Naive thymus-derived CD4-positive, alpha-beta T cell (primary cell): ENCODE measurements around the gene INVS. TPM values are rescaled to one million over a fixed set of nuclear protein-coding genes. Genes with fewer than 3 reads are reported as not detected.

Experiments used
- ATAC-seq: fragments of 150-1000 bp; cut with Tn5 transposase; 2 replicates; pipeline ENCODE4 v1.10.0; 2021; ENCODE audit warnings: mild to moderate bottlenecking, moderate library complexity
- CTCF ChIA-PET: fragments of 350-600 bp; sonication (Branson Sonifier 250); formaldehyde crosslinking; loops from one replicate; lab custom pipeline; 2021; ENCODE audit warnings: antibody characterized with exemption; lab: Charles Lee
- POLR2A ChIA-PET: fragments of 350-600 bp; sonication (Branson Sonifier 250); formaldehyde crosslinking; loops from one replicate; lab custom pipeline; 2021; ENCODE audit warnings: antibody characterized with exemption, inconsistent platforms; lab: Charles Lee
- DNase-seq, 9 donors: peaks; one replicate each; pipeline versions ENCODE4 v3.0.0 to v3.0.0-alpha.2; 2020 to 2022; ENCODE audit warnings: mixed read lengths in 1 of 9
- H3K27ac ChIP-seq: one replicate; pipeline ENCODE4 v1.7.0; 2013; ENCODE audit warnings: mild to moderate bottlenecking, low read depth, low read length, moderate library complexity
- H3K27me3 ChIP-seq, 2 donors: one replicate each; pipeline ENCODE4 v1.7.0; 2013; ENCODE audit warnings: low read length in 2 of 2, mild to moderate bottlenecking in 2 of 2, moderate library complexity in 2 of 2; ENCODE audit not compliant: control insufficient read depth in 2 of 2, insufficient read depth in 2 of 2
- H3K36me3 ChIP-seq, 3 experiments: 1 replicate in 2 of 3; 2 replicates in 1 of 3; pipeline ENCODE4 v1.7.0; 2013; ENCODE audit warnings: low read length in 3 of 3, mild to moderate bottlenecking in 3 of 3, moderate library complexity in 1 of 3; ENCODE audit not compliant: insufficient read depth in 3 of 3, control insufficient read depth in 2 of 3
- H3K4me1 ChIP-seq, 2 donors: one replicate each; pipeline ENCODE4 v1.7.0; 2013; ENCODE audit warnings: low read length in 2 of 2, mild to moderate bottlenecking in 2 of 2, moderate library complexity in 1 of 2; ENCODE audit not compliant: control insufficient read depth in 2 of 2, insufficient read depth in 2 of 2
- H3K4me3 ChIP-seq: 2 replicates; pipeline ENCODE4 v1.7.0; 2013; ENCODE audit warnings: mild to moderate bottlenecking, low read length
- H3K9me3 ChIP-seq, 3 experiments: 1 replicate in 2 of 3; 2 replicates in 1 of 3; pipeline ENCODE4 v1.7.0; 2013; ENCODE audit warnings: low read length in 3 of 3; ENCODE audit not compliant: control insufficient read depth in 2 of 3
- H3K27ac Mint-ChIP-seq, 9 donors: one replicate each; pipeline ENCODE4 v1.8.0; 2020 to 2022; ENCODE audit warnings: mixed read lengths in 9 of 9, mild to moderate bottlenecking in 8 of 9, moderate library complexity in 5 of 9, inconsistent platforms in 2 of 9
- H3K27me3 Mint-ChIP-seq, 5 donors: one replicate each; pipeline ENCODE4 v1.8.0; 2021 to 2022; ENCODE audit warnings: mixed read lengths in 5 of 5, mild to moderate bottlenecking in 1 of 5
- H3K36me3 Mint-ChIP-seq, 5 donors: one replicate each; pipeline ENCODE4 v1.8.0; 2020 to 2022; ENCODE audit warnings: mixed read lengths in 5 of 5, mild to moderate bottlenecking in 3 of 5, inconsistent platforms in 1 of 5
- H3K4me1 Mint-ChIP-seq, 7 donors: one replicate each; pipeline ENCODE4 v1.8.0; 2020 to 2022; ENCODE audit warnings: mixed read lengths in 7 of 7, mild to moderate bottlenecking in 3 of 7, inconsistent platforms in 1 of 7
- H3K4me3 Mint-ChIP-seq, 10 donors: one replicate each; pipeline ENCODE4 v1.8.0; 2020 to 2022; ENCODE audit warnings: mild to moderate bottlenecking in 10 of 10, mixed read lengths in 10 of 10, moderate library complexity in 6 of 10, inconsistent platforms in 2 of 10
- H3K9me3 Mint-ChIP-seq, 11 donors: one replicate each; pipeline ENCODE4 v1.8.0; 2020 to 2022; ENCODE audit warnings: mixed read lengths in 11 of 11, mild to moderate bottlenecking in 4 of 11, inconsistent platforms in 1 of 11, moderate library complexity in 1 of 11
- intact Hi-C, 2 donors: fragments of 100-400 bp; cut with micrococcal nuclease; formaldehyde crosslinking; loops; one replicate each; pipeline ENCODE4 v1.15.1; 2023
- polyA plus RNA-seq, 2 donors: library from polyadenylated mRNA; unstranded; fragments of 300-500 nt; fragmentation: Illumina TruSeq; gene quantifications; one replicate each; pipeline ENCODE4 v1.2.3, GENCODE V29; 2021
- total RNA-seq, 6 experiments: library from RNA in 5 of 6; stranded (reverse) in 5 of 6; gene quantifications; 1 replicate in 5 of 6; 2 replicates in 1 of 6; pipeline ENCODE4 v1.2.3 and lab custom pipeline; 2021 to 2026

INVS gene
- total and polyA plus RNA-seq, 7 experiments from 2014 or later = 6.2 to 20.8 (median 19.9) TPM

DNA sequence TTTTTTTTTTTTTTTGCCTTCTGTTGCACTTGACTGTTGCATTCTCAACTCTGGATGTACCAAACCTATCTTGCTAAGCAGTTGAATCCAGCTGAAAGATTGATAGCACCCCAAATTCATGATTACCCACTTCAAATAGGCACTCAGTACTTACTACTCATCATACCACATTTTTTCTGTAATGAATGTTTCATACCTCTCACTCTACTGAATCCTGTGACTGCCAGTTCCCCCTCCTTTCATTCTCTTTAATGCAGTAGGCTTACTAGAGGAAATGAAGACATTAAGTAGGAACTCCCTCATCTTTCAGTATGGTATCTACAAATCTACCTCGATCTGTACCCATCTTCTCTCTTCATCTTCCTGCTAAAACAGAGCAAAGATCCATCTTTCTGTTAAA lies 6.8 kb downstream of the INVS start:
- Histone ChIP-seq H3K4me3 (no peak overlapping the region), H3K27ac (no peak overlapping the region), H3K9me3 (no peaks in the 10 kb centered on the region), H3K36me3 (peaks cover 0 to 31% (median 20%) of the 10 kb centered on the region in 3 experiments), H3K27me3 (no peaks in the 10 kb centered on the region), H3K4me1 (no peaks in the 10 kb centered on the region)
- ChIA-PET CTCF (interaction anchor here (0.8 kb wide), 1 partner anchor 371 kb away, joined by 6 read pairs; no protein-coding TSS in a partner anchor), POLR2A (no interaction called here)
- Mint-ChIP-seq H3K36me3 (peaks cover 0 to 17% (median 3%) of the 10 kb centered on the region in 5 donors), H3K4me1 (peaks cover 0 to 7% (median 0%) of the 10 kb centered on the region in 7 donors), H3K4me3 (no peak overlapping the region), H3K27ac (no peak overlapping the region), H3K9me3 (no peaks in the 10 kb centered on the region), H3K27me3 (no peaks in the 10 kb centered on the region)
- intact Hi-C loops = loop anchor here in 1 of 2 donors (10.0 kb wide), 3 partner anchors 51 to 249 kb away; partner anchors contain the start of gene TEX10
- ATAC-seq (no peak), DNase-seq (no peak)

GRCh38 chr9:100106616-100107015 lies 7.6 kb downstream of the INVS start:
- POLR2A ChIA-PET = no interaction called here
- Histone ChIP-seq H3K4me3 (no peak overlapping the region), H3K9me3 (no peaks in the 10 kb centered on the region), H3K27ac (no peak overlapping the region), H3K4me1 (no peaks in the 10 kb centered on the region), H3K36me3 (peaks cover 0 to 37% (median 15%) of the 10 kb centered on the region in 3 experiments), H3K27me3 (no peaks in the 10 kb centered on the region)
- Mint-ChIP-seq H3K36me3 (peaks cover 0 to 18% (median 8%) of the 10 kb centered on the region in 5 donors), H3K9me3 (no peaks in the 10 kb centered on the region), H3K27ac (no peak overlapping the region), H3K4me1 (peaks cover 0 to 7% (median 0%) of the 10 kb centered on the region in 7 donors), H3K27me3 (no peaks in the 10 kb centered on the region), H3K4me3 (no peak overlapping the region)
- ATAC-seq (no peak), DNase-seq (no peak)
- CTCF ChIA-PET = no interaction called here
- intact Hi-C loops = loop anchor here in 1 of 2 donors (10.0 kb wide), 3 partner anchors 52 to 248 kb away; partner anchors contain the start of gene TEX10

GRCh38 chr9:100108559-100108958 lies 9.5 kb downstream of the INVS start:
- no peak overlapping the region for H3K4me3 ChIP-seq
- H3K4me1 ChIP-seq = no peaks in the 10 kb centered on the region
- no peak overlapping the region for H3K4me3 Mint-ChIP-seq
- intact Hi-C loops = loop anchor here in 1 of 2 donors (10.0 kb wide), 3 partner anchors 54 to 246 kb away; partner anchors contain the start of gene TEX10
- no peak overlapping the region for H3K27ac ChIP-seq
- peaks cover 0 to 39% (median 14%) of the 10 kb centered on the region in 3 experiments for H3K36me3 ChIP-seq
- H3K27ac Mint-ChIP-seq = no peak overlapping the region
- POLR2A ChIA-PET = no interaction called here
- H3K4me1 Mint-ChIP-seq = peaks cover 0 to 14% (median 6%) of the 10 kb centered on the region in 7 donors
- no peaks in the 10 kb centered on the region for H3K27me3 Mint-ChIP-seq
- no peak for ATAC-seq
- CTCF ChIA-PET = no interaction called here
- DNase-seq = no peak
- H3K36me3 Mint-ChIP-seq = peaks cover 0 to 24% (median 5%) of the 10 kb centered on the region in 5 donors
- no peaks in the 10 kb centered on the region for H3K9me3 ChIP-seq
- H3K9me3 Mint-ChIP-seq = no peaks in the 10 kb centered on the region
- H3K27me3 ChIP-seq = no peaks in the 10 kb centered on the region

DNA sequence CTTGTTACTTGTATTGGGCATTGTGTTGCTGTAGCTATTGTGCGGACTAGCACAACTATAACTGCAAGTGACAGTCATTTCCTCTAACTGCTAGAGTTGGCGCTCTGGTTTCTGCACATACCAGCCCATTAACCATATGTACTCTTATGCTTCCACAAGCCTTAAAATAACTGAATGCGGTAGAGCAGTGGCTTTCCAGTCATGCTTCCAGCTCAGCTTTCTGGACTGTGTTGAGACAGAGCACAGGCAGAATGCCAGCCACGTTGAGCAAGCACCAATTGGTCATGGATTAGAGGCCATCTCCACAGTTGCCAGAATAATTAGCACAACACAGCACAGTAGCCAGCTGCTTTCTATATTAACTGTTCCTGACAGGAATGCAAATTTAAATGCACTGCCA lies 12.2 kb downstream of the INVS start:
- ATAC-seq (peak; percentile 26), DNase-seq (no peak)
- CTCF ChIA-PET = no interaction called here
- Mint-ChIP-seq H3K36me3 (peaks cover 0 to 29% (median 6%) of the 10 kb centered on the region in 5 donors), H3K27ac (no peak overlapping the region), H3K9me3 (peaks cover 0 to 4% (median 0%) of the 10 kb centered on the region in 11 donors), H3K27me3 (no peaks in the 10 kb centered on the region), H3K4me1 (peaks cover 0 to 17% (median 8%) of the 10 kb centered on the region in 7 donors), H3K4me3 (no peak overlapping the region)
- Histone ChIP-seq H3K9me3 (no peaks in the 10 kb centered on the region), H3K27me3 (no peaks in the 10 kb centered on the region), H3K4me3 (no peak overlapping the region), H3K27ac (no peak overlapping the region), H3K4me1 (no peaks in the 10 kb centered on the region), H3K36me3 (peaks cover 0 to 22% (median 9%) of the 10 kb centered on the region in 3 experiments)
- POLR2A ChIA-PET = no interaction called here
- intact Hi-C loops = no loop called here

GRCh38 chr9:100112677-100113336 lies 13.8 kb downstream of the INVS start:
- DNase-seq = no peak
- intact Hi-C loops = no loop called here
- H3K36me3 Mint-ChIP-seq = peaks cover 0 to 33% (median 6%) of the 10 kb centered on the region in 5 donors

GRCh38 chr9:100117316-100117715 lies 18.3 kb downstream of the INVS start:
- Histone ChIP-seq H3K4me1 (no peaks in the 10 kb centered on the region), H3K4me3 (no peak overlapping the region), H3K9me3 (no peaks in the 10 kb centered on the region), H3K27ac (no peak overlapping the region), H3K27me3 (no peaks in the 10 kb centered on the region), H3K36me3 (no peaks in the 10 kb centered on the region)
- peaks cover 7 to 42% (median 26%) of the 10 kb centered on the region in 5 donors for H3K36me3 Mint-ChIP-seq
- intact Hi-C loops = no loop called here
- ChIA-PET POLR2A (no interaction called here), CTCF (no interaction called here)
- DNase-seq (no peak), ATAC-seq (no peak)
- H3K27ac Mint-ChIP-seq = no peak overlapping the region
- H3K9me3 Mint-ChIP-seq = peaks cover 0 to 4% (median 0%) of the 10 kb centered on the region in 11 donors
- H3K27me3 Mint-ChIP-seq = no peaks in the 10 kb centered on the region
- no peak overlapping the region for H3K4me3 Mint-ChIP-seq
- peaks cover 0 to 25% (median 14%) of the 10 kb centered on the region in 7 donors for H3K4me1 Mint-ChIP-seq

More at GRCh38 chr9:100112677-100113336, 13.8 kb downstream of the INVS start:
- ChIA-PET CTCF (no interaction called here), POLR2A (no interaction called here)
- Histone ChIP-seq H3K4me1 (no peaks in the 10 kb centered on the region), H3K27ac (no peak overlapping the region), H3K36me3 (peaks cover 0 to 7% (median 0%) of the 10 kb centered on the region in 3 experiments), H3K4me3 (no peak overlapping the region), H3K9me3 (no peaks in the 10 kb centered on the region), H3K27me3 (no peaks in the 10 kb centered on the region)
- H3K9me3 Mint-ChIP-seq = peaks cover 0 to 4% (median 0%) of the 10 kb centered on the region in 11 donors
- peak overlapping the region in 1 of 9 donors; percentile 18 for H3K27ac Mint-ChIP-seq
- H3K27me3 Mint-ChIP-seq = no peaks in the 10 kb centered on the region
- H3K4me1 Mint-ChIP-seq = peaks cover 0 to 17% (median 8%) of the 10 kb centered on the region in 7 donors
- no peak overlapping the region for H3K4me3 Mint-ChIP-seq
- ATAC-seq = no peak
